Caco-2 (cell line): ENCODE data around the gene TBCK. TPM values are rescaled to one million over a fixed set of nuclear protein-coding genes. Genes with fewer than 3 reads are reported as not detected.

Experiments
- BruUV-seq: library from RNA; stranded (reverse); fragments of 400-500 nt; replicated peaks from 2 replicates; lab custom pipeline; 2021; lab: Mats Ljungman, UMichigan
- CTCF ChIA-PET: fragments of 300-600 bp; sonication (Branson Sonifier 250); formaldehyde crosslinking; loops from one replicate; lab custom pipeline; 2022; ENCODE audit warnings: antibody characterized with exemption; lab: Charles Lee
- POLR2A ChIA-PET: fragments of 300-600 bp; sonication (Branson Sonifier 250); formaldehyde crosslinking; loops from one replicate; lab custom pipeline; 2022; ENCODE audit warnings: antibody characterized with exemption; lab: Charles Lee
- DNase-seq, 2 experiments: peaks; one replicate each; pipeline versions ENCODE4 v3.0.0 to v3.0.0-alpha.2; 2020 to 2022
- H3K27me3 ChIP-seq: replicated peaks from 2 replicates; pipeline ENCODE4 v1.6.0; 2011; ENCODE audit warnings: low read length; ENCODE audit not compliant: control insufficient read depth, insufficient read depth
- H3K36me3 ChIP-seq: 2 replicates; pipeline ENCODE4 v1.5.1; 2011; ENCODE audit warnings: low read length; ENCODE audit not compliant: control insufficient read depth, insufficient read depth
- H3K4me1 ChIP-seq: fragments of 250-450 bp; sonication (Bioruptor Pico); 2 replicates; pipeline ENCODE4 v1.5.1; 2020; ENCODE audit warnings: mild to moderate bottlenecking
- H3K4me3 ChIP-seq: 2 replicates; pipeline ENCODE4 v1.5.1; 2011; ENCODE audit warnings: low read depth, mild to moderate bottlenecking, control low read depth, low read length
- H3K9me3 ChIP-seq: fragments of 250-450 bp; sonication (Bioruptor Pico); 2 replicates; pipeline ENCODE4 v1.5.1; 2020; ENCODE audit warnings: mild to moderate bottlenecking, moderate library complexity
- H3K27ac Mint-ChIP-seq: one replicate; pipeline ENCODE4 v1.8.0; 2022; ENCODE audit warnings: mixed read lengths; ENCODE audit not compliant: unreplicated experiment
- H3K27me3 Mint-ChIP-seq: one replicate; pipeline ENCODE4 v1.8.0; 2022; ENCODE audit warnings: mixed read lengths; ENCODE audit not compliant: insufficient read depth, unreplicated experiment
- H3K36me3 Mint-ChIP-seq: one replicate; pipeline ENCODE4 v1.8.0; 2022; ENCODE audit warnings: mild to moderate bottlenecking, mixed read lengths; ENCODE audit not compliant: insufficient read depth, unreplicated experiment
- H3K4me1 Mint-ChIP-seq: one replicate; pipeline ENCODE4 v1.8.0; 2022; ENCODE audit warnings: low read depth, mixed read lengths; ENCODE audit not compliant: unreplicated experiment
- H3K4me3 Mint-ChIP-seq: one replicate; pipeline ENCODE4 v1.8.0; 2022; ENCODE audit warnings: mild to moderate bottlenecking, moderate library complexity, mixed read lengths; ENCODE audit not compliant: unreplicated experiment
- H3K9me3 Mint-ChIP-seq: one replicate; pipeline ENCODE4 v1.8.0; 2022; ENCODE audit warnings: mixed read lengths; ENCODE audit not compliant: unreplicated experiment
- intact Hi-C: fragments of 100-400 bp; cut with micrococcal nuclease; formaldehyde crosslinking; loops from one replicate; pipeline ENCODE4 v1.10.0; 2022; ENCODE audit not compliant: unreplicated experiment
- total RNA-seq: library from RNA; stranded (reverse); gene quantifications from 2 replicates; pipeline ENCODE4 v1.2.3, GENCODE V29; 2022
- TF ChIP-seq, protein P1 (sequence below), 2 experiments: fragments of 200-600 bp in 1 of 2; IDR thresholded peaks; 1 replicate in 1 of 2; 2 replicates in 1 of 2; pipeline versions ENCODE4 v1.5.1 to v1.8.0; 2011 to 2022; ENCODE audit warnings: antibody characterized with exemption in 1 of 2, control low read depth in 1 of 2, inconsistent platforms in 1 of 2, low read depth in 1 of 2, low read length in 1 of 2, mild to moderate bottlenecking in 1 of 2, moderate library complexity in 1 of 2; ENCODE audit not compliant: insufficient read depth in 1 of 2, severe bottlenecking in 1 of 2, unreplicated experiment in 1 of 2

The TBCK gene
- total RNA-seq, 1 experiment from 2014 or later = 51.1 TPM

GRCh38 chr4:106246441-106246840 is 69.6 kb downstream of the TBCK start:
- ChIA-PET CTCF (no interaction called here), POLR2A (no interaction called here)
- Mint-ChIP-seq H3K4me1 (no peaks in the 10 kb centered on the region), H3K27me3 (no peaks in the 10 kb centered on the region), H3K36me3 (peaks cover 31% of the 10 kb centered on the region), H3K27ac (no peak overlapping the region), H3K9me3 (no peaks in the 10 kb centered on the region), H3K4me3 (no peak overlapping the region)
- 0 out of 2 replicates have a peak, but pooled peaks cover 9% of the 10 kb centered on the region for H3K4me1 ChIP-seq
- no peak overlapping the region for H3K4me3 ChIP-seq
- no TSS peak for BruUV-seq
- TF ChIP-seq, protein P1, sequence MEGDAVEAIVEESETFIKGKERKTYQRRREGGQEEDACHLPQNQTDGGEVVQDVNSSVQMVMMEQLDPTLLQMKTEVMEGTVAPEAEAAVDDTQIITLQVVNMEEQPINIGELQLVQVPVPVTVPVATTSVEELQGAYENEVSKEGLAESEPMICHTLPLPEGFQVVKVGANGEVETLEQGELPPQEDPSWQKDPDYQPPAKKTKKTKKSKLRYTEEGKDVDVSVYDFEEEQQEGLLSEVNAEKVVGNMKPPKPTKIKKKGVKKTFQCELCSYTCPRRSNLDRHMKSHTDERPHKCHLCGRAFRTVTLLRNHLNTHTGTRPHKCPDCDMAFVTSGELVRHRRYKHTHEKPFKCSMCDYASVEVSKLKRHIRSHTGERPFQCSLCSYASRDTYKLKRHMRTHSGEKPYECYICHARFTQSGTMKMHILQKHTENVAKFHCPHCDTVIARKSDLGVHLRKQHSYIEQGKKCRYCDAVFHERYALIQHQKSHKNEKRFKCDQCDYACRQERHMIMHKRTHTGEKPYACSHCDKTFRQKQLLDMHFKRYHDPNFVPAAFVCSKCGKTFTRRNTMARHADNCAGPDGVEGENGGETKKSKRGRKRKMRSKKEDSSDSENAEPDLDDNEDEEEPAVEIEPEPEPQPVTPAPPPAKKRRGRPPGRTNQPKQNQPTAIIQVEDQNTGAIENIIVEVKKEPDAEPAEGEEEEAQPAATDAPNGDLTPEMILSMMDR (IDR thresholded peaks at IDR 0.05; ENCODE audit: insufficient read depth in 1 of 2, low read depth in 1 of 2, low read length in 1 of 2, severe bottlenecking in 1 of 2, unreplicated experiment in 1 of 2) = no peak
- no peaks in the 10 kb centered on the region for H3K9me3 ChIP-seq
- DNase-seq = no peak
- intact Hi-C loops = no loop called here
- no peaks in the 10 kb centered on the region for H3K27me3 ChIP-seq
- peaks cover 1% of the 10 kb centered on the region; the same call in 1 of the 2 replicates for H3K36me3 ChIP-seq

- Histone ChIP-seq H3K36me3 (peaks cover 1% of the 10 kb centered on the region; the same call in 1 of the 2 replicates), H3K4me3 (no peak overlapping the region), H3K4me1 (0 out of 2 replicates have a peak, but pooled peaks cover 9% of the 10 kb centered on the region), H3K27me3 (no peaks in the 10 kb centered on the region), H3K9me3 (no peaks in the 10 kb centered on the region)
- intact Hi-C loops = no loop called here
- CTCF ChIA-PET = no interaction called here
- no peak for DNase-seq
- Mint-ChIP-seq H3K27me3 (no peaks in the 10 kb centered on the region), H3K9me3 (no peaks in the 10 kb centered on the region), H3K27ac (no peak overlapping the region), H3K36me3 (peaks cover 24% of the 10 kb centered on the region), H3K4me1 (no peaks in the 10 kb centered on the region), H3K4me3 (no peak overlapping the region)
- POLR2A ChIA-PET = no interaction called here
- TF ChIP-seq, protein P1 (IDR thresholded peaks at IDR 0.05; ENCODE audit: insufficient read depth in 1 of 2, low read depth in 1 of 2, low read length in 1 of 2, severe bottlenecking in 1 of 2, unreplicated experiment in 1 of 2) = no peak
- no TSS peak for BruUV-seq
These were observed 70.8 kb downstream of the TBCK start for GRCh38 chr4:106245176-106245575.

DNA sequence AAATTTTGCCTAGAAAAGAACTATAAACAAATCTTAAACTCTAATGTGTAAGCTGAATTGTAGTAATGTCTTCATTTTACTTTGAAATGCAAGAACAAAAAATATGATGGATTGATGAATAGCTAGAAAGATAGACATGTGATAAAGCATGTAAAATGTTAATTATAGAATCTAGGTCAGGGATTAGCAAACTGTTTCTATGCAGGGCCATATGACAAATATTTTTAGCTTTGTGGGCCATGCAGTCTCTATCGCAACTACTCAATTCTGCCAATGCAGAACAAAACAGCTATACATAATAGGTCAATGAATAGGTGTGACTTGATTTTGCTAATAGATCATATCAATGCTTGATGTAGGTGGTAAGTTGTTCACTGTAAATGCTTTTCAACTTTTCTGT is 75.3 kb downstream of the TBCK start:
- H3K27me3 Mint-ChIP-seq = no peaks in the 10 kb centered on the region
- Histone ChIP-seq H3K9me3 (no peaks in the 10 kb centered on the region), H3K4me1 (peaks cover 9% of the 10 kb centered on the region; the same call in 1 of the 2 replicates), H3K27me3 (no peaks in the 10 kb centered on the region), H3K4me3 (no peak overlapping the region), H3K36me3 (no peaks in the 10 kb centered on the region; the same call in 1 of the 2 replicates)
- H3K4me3 Mint-ChIP-seq = no peak overlapping the region
- POLR2A ChIA-PET = no interaction called here
- CTCF ChIA-PET = no interaction called here
- TF ChIP-seq, protein P1 (IDR thresholded peaks at IDR 0.05; ENCODE audit: insufficient read depth in 1 of 2, low read depth in 1 of 2, low read length in 1 of 2, severe bottlenecking in 1 of 2, unreplicated experiment in 1 of 2) = no peak
- peaks cover 14% of the 10 kb centered on the region for H3K4me1 Mint-ChIP-seq
- intact Hi-C loops = no loop called here
- no peak for DNase-seq
- H3K36me3 Mint-ChIP-seq = peaks cover 7% of the 10 kb centered on the region
- no TSS peak for BruUV-seq
- no peaks in the 10 kb centered on the region for H3K9me3 Mint-ChIP-seq
- H3K27ac Mint-ChIP-seq = no peak overlapping the region
